ENCODE results near the gene EPHB4. TPM values are rescaled to one million over a fixed set of nuclear protein-coding genes. Genes with fewer than 3 reads are reported as not detected.
A peak's percentile ranks its signal among the peaks of the same experiment; 100 is the strongest.

The EPHB4 gene
- total RNA-seq, result 10 to 100 TPM; 19.0 to 55.6 (median 41.5) TPM

DNA sequence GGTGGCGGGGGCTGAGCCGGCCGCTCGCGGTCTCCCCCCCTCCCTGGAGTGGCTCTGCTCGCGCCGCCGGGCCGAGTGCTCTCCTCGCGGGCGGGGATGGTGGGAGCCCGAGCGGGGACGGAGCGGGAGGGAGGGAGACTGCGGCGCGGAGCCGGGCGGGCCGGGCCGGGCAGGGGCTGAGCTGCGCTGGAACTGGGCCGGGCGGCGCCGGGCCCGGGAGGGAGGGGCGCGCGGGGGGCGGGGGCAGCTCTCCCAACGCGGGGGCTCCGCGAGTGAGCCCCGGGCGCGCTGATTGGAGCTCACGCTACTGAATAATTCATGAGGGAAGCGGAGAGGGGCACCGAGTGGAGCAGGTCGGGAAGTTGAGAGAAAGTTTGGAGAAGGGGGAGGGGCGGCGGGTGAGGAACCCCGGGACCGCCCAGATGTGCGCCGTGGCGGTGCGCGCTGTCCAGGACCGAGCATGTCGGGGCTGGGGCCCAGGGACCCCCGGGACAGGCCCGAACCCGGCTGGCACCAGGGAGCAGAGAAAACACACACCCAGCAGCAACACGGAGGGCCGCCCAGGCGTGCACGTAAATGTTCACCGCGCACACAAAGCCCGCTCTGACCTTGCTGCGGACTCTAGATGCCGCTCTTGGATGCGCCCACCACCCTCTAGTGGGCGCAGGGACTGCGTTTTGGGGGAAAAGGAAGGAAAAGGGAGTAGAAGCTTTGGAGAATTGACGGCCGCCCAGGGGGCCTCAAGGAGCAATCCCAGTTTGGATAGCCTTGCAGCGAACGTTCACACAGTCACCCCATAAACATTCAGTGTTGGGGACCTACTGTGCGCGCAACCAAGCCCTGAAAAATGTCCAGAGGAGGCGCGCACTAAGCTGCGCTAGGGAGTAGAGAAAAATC lies at the start of gene EPHB4:
Gene EPHB4 (minus strand): TSS at position 194 of the 897 bp plus-strand sequence. CDS start 493 bp downstream, outside the sequence.
- TF ChIP-seq, protein P1, sequence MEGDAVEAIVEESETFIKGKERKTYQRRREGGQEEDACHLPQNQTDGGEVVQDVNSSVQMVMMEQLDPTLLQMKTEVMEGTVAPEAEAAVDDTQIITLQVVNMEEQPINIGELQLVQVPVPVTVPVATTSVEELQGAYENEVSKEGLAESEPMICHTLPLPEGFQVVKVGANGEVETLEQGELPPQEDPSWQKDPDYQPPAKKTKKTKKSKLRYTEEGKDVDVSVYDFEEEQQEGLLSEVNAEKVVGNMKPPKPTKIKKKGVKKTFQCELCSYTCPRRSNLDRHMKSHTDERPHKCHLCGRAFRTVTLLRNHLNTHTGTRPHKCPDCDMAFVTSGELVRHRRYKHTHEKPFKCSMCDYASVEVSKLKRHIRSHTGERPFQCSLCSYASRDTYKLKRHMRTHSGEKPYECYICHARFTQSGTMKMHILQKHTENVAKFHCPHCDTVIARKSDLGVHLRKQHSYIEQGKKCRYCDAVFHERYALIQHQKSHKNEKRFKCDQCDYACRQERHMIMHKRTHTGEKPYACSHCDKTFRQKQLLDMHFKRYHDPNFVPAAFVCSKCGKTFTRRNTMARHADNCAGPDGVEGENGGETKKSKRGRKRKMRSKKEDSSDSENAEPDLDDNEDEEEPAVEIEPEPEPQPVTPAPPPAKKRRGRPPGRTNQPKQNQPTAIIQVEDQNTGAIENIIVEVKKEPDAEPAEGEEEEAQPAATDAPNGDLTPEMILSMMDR (IDR thresholded peaks at IDR 0.05), result peak in 2 of 4 experiments; percentile 6 to 43
- no peak for TF ChIP-seq EP300 (IDR thresholded peaks at IDR 0.05)
- peak in 1 of 2 donors; percentile 24 for TF ChIP-seq POLR2A (IDR thresholded peaks at IDR 0.05)
- no peak for TF ChIP-seq POLR2AphosphoS5 (IDR thresholded peaks at IDR 0.05)
- Histone ChIP-seq H3K27me3 (no peaks in the 10 kb centered on the region), H3K4me1 (peaks cover 0 to 51% (median 13%) of the 10 kb centered on the region in 3 donors), H3K36me3 (peaks cover 0 to 16% of the 10 kb centered on the region in 2 donors), H3K27ac (peak within 1 kb of the TSS; percentile 34 to 93 (median 86)), H3K9me3 (no peaks in the 10 kb centered on the region), H3K4me3 (peak within 1 kb of the TSS; percentile 53 to 80)
- WGBS, 2 donors (ENCODE audit: low coverage in 1 of 2), result 0 to 2% methylated on average over 7 to 19 of the region's 80 CpGs
- peak; percentile 85 for ATAC-seq

DNA sequence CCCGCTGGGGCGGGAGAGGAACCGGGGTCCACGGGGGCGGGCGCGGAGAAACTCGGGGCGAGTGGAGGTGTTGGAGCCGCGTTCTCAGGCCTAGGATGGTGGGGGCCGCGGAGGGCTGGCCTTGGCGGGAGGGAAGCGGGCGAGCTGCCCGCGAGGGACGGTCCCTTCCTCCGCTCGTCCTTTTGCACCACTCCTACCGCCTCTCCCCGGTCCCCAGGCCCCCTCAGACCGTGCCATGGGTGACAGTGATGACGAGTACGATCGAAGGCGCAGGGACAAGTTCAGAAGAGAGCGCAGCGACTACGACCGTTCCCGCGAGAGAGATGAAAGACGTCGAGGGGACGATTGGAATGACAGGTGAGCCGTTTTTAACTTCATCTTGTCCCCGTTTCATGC lies 48.0 kb upstream of the EPHB4 start:
- Histone ChIP-seq H3K9me3 (no peaks in the 10 kb centered on the region), H3K36me3 (peaks cover 0 to 65% of the 10 kb centered on the region in 2 donors), H3K4me1 (peaks cover 3 to 64% (median 18%) of the 10 kb centered on the region in 3 donors), H3K4me3 (peak overlapping the region; percentile 67 to 79), H3K27ac (peak overlapping the region; percentile 80 to 98 (median 92)), H3K27me3 (no peaks in the 10 kb centered on the region)
- 0 to 1% methylated on average over 11 to 20 of the region's 39 CpGs for WGBS, 2 donors (ENCODE audit: low coverage in 1 of 2)
- ATAC-seq, result peak; percentile 35
- TF ChIP-seq POLR2A (IDR thresholded peaks at IDR 0.05), result no peak
- no peak for TF ChIP-seq EP300 (IDR thresholded peaks at IDR 0.05)
- TF ChIP-seq POLR2AphosphoS5 (IDR thresholded peaks at IDR 0.05), result no peak
- TF ChIP-seq, protein P1 (IDR thresholded peaks at IDR 0.05), result no peak

DNA sequence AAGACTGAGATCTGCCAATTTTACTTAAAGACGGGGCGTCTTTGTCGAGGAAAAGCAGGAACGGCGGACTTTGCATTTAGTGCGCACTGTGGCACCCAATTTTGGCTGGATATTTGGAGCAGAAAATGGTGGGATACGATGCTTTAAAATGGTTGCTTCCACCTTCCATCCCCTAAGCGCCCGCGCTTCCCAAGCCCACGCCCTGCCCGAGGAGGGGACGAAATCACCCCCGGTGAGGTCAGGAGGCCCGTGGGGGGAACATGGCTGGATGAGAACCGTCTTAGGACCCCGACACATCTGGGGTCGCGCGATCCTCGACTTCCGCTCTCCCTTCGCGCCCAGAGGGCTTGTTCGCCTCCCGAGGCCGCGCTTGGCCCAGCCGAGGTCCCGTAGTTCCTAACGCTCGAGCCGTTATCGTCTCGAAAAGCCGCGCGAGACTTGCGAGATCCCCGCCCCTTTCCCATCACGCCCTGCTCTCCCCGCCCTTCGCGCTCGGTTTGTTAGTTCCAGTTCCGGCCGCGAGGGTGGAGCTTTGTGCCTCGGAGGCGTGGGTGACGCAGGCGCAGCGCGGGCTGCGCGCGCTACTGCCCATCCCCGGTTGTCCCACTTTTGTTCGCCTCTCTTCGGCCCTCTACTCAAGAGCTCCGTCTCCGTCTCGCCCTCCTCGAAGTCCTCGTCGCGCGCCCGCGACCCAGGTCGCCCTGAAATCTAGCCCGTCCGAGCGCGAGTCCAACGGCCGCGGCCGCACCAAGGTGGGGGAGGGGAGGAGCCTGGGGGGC lies 47.4 kb upstream of the EPHB4 start, which contains the start of gene SRRT:
Gene SRRT (plus strand): TSS at position 527 of the 779 bp plus-strand sequence. CDS start 488 bp downstream, outside the sequence.
- H3K4me1 ChIP-seq, result peaks cover 3 to 64% (median 18%) of the 10 kb centered on the region in 3 donors
- H3K36me3 ChIP-seq, result peaks cover 0 to 64% of the 10 kb centered on the region in 2 donors
- 0 to 11% methylated on average over 1 to 5 of the region's 79 CpGs for WGBS, 2 donors (ENCODE audit: low coverage in 1 of 2)
- TF ChIP-seq POLR2AphosphoS5 (IDR thresholded peaks at IDR 0.05) (peak; percentile 99), EP300 (IDR thresholded peaks at IDR 0.05) (no peak), POLR2A (IDR thresholded peaks at IDR 0.05) (peak; percentile 93 to 96)
- TF ChIP-seq, protein P1 (IDR thresholded peaks at IDR 0.05), result peak in 3 of 4 experiments; percentile 37 to 82 (median 79)
- H3K4me3 ChIP-seq, result peak within 1 kb of the TSS; percentile 67 to 79
- no peaks in the 10 kb centered on the region for H3K9me3 ChIP-seq
- peak within 1 kb of the TSS; percentile 80 to 98 (median 92) for H3K27ac ChIP-seq
- peak; percentile 97 for ATAC-seq
- H3K27me3 ChIP-seq, result no peaks in the 10 kb centered on the region

DNA sequence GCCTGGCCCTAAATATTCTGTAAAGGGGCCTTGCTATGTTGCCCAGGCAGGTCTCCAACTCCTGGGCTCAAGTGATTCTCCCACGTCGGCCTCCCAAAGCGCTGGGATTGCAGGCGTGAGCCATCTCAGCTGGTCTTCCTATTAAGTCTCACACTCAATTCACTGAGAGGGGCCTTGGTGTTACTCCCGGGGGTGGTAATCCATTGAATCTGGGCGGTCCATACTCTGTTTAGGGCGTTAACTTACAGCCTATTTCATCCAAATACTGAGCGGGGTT lies 46.9 kb upstream of the EPHB4 start:
- H3K27ac ChIP-seq, result peak overlapping the region; percentile 73 to 98 (median 92)
- peaks cover 0 to 60% of the 10 kb centered on the region in 2 donors for H3K36me3 ChIP-seq
- H3K9me3 ChIP-seq, result no peaks in the 10 kb centered on the region
- H3K27me3 ChIP-seq, result no peaks in the 10 kb centered on the region
- WGBS, 2 donors (ENCODE audit: low coverage in 1 of 2), result 51% methylated on average over 4 of the region's 8 CpGs; no CpG with 5 or more reads in 1 of the 2 donors
- no peak for ATAC-seq
- peaks cover 3 to 64% (median 19%) of the 10 kb centered on the region in 3 donors for H3K4me1 ChIP-seq
- no peak for TF ChIP-seq POLR2AphosphoS5 (IDR thresholded peaks at IDR 0.05)
- TF ChIP-seq POLR2A (IDR thresholded peaks at IDR 0.05), result no peak
- TF ChIP-seq EP300 (IDR thresholded peaks at IDR 0.05), result no peak
- TF ChIP-seq, protein P1 (IDR thresholded peaks at IDR 0.05), result no peak
- peak overlapping the region; percentile 67 to 79 for H3K4me3 ChIP-seq
